RWPE1 (cell line): ENCODE data around the gene PTPRF.

Source experiments
- CTCF ChIA-PET: fragments of 350-600 bp; sonication (Branson Sonifier 250); formaldehyde crosslinking; extraction: SDS; loops from one replicate; lab custom pipeline; 2021; lab: Yijun Ruan, JAX
- POLR2A ChIA-PET: fragments of 400-600 bp; formaldehyde crosslinking; extraction: SDS; loops from one replicate; lab custom pipeline; 2020; ENCODE audit warnings: antibody characterized with exemption; ENCODE audit not compliant: low non-redundant PET; lab: Yijun Ruan, JAX
- DNase-seq: peaks from one replicate; pipeline ENCODE4 v3.0.0; 2012; ENCODE audit warnings: low spot score
- H3K27ac ChIP-seq: fragments of 450-650 bp; 2 replicates; pipeline ENCODE4 v1.5.1; 2017
- TF ChIP-seq, protein P1 (sequence below): fragments of 450-650 bp; conservative IDR thresholded peaks from 2 replicates; pipeline ENCODE4 v1.5.1; 2017; ENCODE audit warnings: low read depth, mild to moderate bottlenecking

PTPRF gene

DNA sequence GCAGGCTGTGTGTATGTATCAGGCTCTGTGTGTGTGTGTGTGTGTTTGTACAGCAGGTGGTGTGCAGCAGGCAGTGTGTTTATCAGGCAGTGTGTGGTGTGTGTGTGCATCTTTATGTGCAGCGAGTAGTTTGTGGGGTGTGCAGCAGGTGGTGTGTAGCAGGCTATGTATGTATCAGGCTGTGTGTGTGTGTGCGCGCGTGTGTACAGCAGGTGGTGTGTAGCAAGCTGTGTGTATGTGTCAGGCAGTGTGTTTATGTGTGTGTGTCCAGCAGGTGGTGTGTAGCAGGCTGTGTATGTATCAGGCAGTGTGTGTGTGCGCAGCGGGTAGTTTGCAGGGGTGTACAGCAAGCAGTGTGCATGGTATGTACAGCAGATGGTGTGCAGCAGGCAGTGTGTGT is 29.0 kb downstream of the PTPRF start:
- DNase-seq = no peak
- ChIA-PET POLR2A (no interaction called here), CTCF (no interaction called here)
- peak overlapping the region; percentile 76 for H3K27ac ChIP-seq
- TF ChIP-seq, protein P1, sequence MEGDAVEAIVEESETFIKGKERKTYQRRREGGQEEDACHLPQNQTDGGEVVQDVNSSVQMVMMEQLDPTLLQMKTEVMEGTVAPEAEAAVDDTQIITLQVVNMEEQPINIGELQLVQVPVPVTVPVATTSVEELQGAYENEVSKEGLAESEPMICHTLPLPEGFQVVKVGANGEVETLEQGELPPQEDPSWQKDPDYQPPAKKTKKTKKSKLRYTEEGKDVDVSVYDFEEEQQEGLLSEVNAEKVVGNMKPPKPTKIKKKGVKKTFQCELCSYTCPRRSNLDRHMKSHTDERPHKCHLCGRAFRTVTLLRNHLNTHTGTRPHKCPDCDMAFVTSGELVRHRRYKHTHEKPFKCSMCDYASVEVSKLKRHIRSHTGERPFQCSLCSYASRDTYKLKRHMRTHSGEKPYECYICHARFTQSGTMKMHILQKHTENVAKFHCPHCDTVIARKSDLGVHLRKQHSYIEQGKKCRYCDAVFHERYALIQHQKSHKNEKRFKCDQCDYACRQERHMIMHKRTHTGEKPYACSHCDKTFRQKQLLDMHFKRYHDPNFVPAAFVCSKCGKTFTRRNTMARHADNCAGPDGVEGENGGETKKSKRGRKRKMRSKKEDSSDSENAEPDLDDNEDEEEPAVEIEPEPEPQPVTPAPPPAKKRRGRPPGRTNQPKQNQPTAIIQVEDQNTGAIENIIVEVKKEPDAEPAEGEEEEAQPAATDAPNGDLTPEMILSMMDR = no peak

DNA sequence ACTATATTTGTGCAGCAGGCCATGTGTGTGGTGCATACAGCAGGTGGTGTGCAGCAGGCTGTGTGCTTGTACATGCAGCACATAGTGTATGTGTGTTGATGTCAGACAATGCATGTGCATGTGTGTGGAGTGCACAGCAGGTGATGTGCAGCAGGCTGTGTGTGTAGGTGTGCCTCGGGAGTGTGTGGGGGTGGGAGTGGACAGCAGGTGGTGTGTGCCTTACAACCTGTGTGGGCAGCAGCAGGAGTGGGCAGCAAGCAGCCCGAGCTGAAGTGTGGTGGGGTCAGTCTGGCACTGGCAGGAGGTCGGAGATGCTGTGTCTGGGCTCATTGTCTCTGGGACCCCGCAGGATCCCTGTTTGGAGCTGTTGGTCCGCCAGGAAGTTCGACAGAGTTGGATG is 29.6 kb downstream of the PTPRF start:
- TF ChIP-seq, protein P1 = no peak
- CTCF ChIA-PET = no interaction called here
- H3K27ac ChIP-seq = peak overlapping the region; percentile 76
- DNase-seq = no peak
- POLR2A ChIA-PET = no interaction called here

DNA sequence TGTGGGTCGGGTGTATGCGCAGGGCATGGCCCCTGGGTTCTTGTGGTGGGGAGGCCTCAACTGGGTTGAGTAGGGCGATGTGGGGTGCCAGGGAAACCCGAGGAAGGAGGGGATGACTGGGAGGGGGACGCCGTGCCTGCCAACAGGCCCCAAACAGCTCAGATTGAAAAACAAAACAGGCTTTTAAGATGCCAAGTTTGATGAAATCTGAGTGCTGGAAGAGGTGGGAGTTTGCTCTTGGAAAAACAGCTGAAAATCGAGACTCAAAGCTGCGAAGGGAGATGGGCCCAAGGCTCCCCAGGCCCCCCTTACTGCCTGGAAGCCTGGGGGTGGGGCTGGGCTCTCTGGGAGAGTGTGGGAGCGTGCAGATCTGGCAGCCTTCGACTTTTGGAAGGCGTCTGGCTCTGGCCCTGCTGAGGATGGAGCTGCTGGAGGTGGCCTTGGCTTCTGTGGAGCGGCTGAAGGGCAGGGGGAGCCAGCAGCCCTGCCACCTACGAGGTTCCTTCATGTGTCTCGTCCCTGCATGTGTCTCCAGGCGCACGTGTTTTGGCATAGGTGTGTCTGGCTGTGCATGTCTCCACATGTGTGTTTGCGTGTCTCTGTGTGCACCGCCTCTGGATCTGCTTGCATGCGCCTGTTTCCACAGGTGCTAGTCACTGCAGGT is 33.3 kb downstream of the PTPRF start:
- DNase-seq = no peak
- TF ChIP-seq, protein P1 = no peak
- peak overlapping the region; percentile 76 for H3K27ac ChIP-seq
- ChIA-PET POLR2A (no interaction called here), CTCF (no interaction called here)

DNA sequence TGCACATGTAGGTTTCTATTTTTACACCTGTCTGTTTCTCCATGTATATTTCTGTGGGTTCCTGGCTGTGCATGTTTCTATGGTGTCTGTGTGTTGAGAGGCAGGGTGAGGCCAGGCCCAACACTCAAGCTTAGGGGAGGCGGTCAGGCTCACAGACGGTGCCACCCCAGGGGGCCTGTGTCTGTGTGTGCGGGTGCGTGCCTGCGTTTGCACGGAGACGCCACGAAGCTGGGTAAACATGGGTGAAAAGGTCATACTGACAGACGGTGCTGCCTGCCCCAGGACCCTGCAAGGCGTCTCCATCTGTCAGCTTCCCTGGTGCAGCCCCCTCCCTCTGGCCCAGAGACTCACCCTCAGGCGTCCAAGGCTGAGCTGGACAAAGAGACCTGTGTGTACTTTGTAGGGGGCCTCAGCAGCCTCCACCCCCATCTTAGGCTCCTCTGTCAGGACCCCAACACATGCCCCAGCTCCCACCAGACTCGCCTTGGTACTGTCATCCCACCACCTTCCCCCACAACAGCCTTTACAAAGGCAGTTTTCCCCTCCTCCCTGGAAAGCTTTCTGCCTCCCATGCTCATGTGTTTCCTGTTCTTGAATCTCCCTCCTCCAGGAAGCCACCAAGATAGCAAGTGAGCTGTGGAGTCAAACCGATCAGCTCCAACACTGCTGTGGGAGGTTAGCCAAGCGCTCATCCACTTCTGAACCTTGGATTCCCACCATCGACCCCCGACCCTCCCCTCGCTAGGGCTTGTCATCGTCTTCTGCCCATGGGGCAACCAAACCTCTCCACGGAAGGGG is 34.1 kb downstream of the PTPRF start:
- no peak for DNase-seq
- peak overlapping the region; percentile 76 for H3K27ac ChIP-seq
- ChIA-PET POLR2A (no interaction called here), CTCF (no interaction called here)
- TF ChIP-seq, protein P1 = no peak

DNA sequence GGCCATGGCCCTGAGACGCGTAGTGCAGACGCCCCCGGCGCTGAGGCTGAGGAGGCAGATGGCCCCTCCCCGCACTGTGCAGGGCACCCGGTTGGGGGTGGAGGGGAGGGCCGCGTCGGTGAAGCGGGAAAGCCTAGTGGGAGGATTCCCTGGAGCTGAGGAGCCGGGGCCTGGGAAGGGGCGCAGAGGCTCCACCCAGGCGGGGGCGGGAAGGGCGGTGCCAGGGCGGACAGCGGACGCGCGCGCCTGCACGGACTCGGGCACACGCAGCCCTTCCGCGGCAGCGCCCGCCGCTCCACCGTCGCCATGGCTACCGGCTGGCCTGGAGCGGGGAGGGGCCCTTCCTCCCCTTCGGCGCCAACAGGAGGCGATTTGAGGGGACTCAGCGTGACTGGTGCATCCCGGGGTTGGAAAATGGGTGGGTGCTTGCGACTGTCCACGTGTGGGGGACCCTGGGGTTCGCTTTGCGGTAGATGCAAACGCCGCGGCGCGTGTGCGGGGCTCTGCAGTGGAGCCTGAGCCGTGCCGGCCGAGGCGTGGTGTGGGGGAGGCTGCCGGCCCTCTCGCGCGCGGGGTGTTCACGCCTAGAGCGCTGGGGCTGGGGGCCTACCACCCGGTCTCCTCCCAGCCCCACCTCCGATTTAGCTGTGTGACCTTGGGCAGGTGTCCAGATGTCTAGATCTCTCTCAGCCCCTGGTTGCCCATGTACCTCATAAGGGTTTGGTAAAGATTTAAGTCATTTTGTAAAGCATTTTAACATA is 35.1 kb downstream of the PTPRF start:
- ChIA-PET POLR2A (no interaction called here), CTCF (no interaction called here)
- no peak for DNase-seq
- H3K27ac ChIP-seq = peak overlapping the region; percentile 76; the same call in 1 of the 2 replicates
- TF ChIP-seq, protein P1 = no peak

DNA sequence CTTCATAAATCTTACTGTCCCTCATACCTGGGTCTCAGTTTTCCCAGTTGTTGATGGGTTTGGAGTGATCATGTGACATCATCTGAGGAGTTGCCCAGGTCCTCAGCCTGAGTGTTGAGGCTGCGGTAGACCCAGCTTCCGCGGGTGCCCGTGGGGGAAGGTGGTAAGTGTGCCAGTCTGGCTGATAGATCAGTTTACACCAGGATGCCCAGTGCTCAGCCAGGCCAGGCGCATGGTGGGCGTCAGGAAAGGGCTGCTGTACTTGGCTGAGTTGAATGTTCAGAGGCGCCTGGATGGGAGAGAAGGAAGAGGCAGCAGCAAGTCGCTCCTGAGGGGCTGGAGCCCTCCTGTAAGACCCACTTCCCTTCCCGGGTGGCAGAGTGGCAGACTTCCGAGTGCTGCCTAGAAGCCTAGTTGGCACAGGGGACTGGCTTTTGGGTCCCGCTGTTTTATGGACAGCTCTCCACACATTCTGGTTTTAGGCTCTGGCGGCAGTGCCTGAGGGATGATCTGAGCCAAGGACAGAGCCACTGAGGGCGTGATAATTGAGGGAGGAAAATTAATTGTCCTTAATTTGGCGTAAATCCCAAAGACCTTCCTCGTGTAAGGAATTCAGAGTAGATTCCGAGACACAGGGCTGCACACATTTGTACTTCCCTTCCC is 35.8 kb downstream of the PTPRF start:
- ChIA-PET POLR2A (no interaction called here), CTCF (interaction anchor here (0.6 kb wide), 1 partner anchor 140 kb away, joined by 4 read pairs; no protein-coding TSS in a partner anchor)
- TF ChIP-seq, protein P1 = no peak
- H3K27ac ChIP-seq = peak overlapping the region; percentile 76
- DNase-seq = no peak
